Amniotic stem cell (primary cell): ENCODE data around the gene ATP5IF1.

Experiments used
- DNase-seq: peaks from one replicate; lab custom pipeline; 2025; lab: John Stamatoyannopoulos, UW

Gene ATP5IF1

DNA sequence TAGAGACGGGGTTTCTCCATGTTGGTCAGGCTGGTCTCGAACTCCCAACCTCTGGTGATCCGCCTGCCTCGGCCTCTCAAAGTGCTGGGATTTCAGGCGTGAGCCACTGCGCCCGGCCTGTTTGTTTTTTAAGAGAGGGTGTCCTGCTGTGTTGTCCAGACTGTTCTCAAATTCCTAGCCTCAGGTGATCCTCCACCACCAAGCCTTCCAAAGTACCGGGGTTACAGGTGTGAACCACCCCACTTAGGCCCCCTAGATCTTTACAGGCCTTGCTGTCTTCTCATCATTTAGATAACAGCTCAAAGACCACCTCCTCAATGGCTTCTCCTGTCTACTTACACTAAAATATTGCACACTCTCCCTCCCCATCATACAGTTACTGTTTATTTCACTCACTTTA, 29.7 kb downstream of the ATP5IF1 start:
- no peak for DNase-seq

DNA sequence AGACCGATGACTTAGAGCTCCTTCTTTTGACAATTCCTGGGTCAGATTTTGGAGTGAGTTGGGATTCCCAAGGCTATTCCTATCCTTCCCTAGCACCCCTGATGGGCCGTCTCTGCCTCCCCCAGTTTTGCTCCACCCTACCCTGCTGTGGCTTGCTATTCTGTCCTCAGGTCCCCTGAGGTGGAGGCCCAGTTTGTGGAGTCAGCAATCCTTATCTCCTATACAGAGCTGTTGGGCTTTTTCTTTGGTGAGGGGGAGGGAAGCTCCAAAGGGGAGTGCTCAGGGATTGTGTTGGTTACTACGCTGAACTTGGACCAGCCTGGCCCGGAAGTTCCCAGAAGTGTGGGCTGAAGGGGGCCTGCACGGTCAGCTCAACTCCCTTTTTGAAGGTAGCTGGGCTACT, 31.0 kb downstream of the ATP5IF1 start:
- DNase-seq, result no peak

DNA sequence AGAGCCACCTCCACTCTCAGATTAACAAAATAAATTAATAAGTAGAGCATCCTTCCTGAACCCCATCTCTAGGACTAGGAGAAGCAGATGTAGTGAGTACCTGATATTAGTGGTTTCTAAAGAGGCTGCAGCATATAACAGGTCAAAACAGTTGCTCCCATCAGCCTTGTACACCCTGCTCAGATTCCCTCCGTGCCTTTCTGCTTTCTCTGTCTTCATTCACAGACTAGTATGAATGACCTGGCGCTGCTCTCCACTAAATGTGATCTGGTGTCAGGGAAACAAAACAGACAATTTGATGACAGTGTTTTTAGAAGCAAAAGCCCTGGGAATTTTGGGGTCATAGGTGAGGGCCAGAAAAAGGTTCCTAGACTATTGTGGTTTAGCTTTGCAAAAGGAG, 31.7 kb downstream of the ATP5IF1 start:
- no peak for DNase-seq

DNA sequence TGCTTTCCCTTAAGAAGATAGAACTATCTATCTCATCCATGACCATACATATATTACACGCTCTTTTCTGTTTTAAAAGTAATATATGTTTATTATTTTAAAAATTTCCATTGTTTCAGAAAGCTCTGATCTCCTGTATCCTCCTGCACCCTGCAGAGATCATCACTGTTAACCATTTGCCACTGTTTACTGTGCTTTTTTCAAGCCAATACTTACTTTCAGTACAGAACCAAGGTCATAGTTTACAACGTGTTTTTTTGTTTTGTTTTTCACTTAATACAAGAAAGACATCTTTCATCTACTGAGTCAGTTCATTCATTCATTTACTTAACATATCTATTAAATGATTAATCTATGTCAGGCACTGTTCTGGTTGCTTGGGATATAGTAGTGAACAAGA, 33.6 kb downstream of the ATP5IF1 start:
- no peak for DNase-seq

DNA sequence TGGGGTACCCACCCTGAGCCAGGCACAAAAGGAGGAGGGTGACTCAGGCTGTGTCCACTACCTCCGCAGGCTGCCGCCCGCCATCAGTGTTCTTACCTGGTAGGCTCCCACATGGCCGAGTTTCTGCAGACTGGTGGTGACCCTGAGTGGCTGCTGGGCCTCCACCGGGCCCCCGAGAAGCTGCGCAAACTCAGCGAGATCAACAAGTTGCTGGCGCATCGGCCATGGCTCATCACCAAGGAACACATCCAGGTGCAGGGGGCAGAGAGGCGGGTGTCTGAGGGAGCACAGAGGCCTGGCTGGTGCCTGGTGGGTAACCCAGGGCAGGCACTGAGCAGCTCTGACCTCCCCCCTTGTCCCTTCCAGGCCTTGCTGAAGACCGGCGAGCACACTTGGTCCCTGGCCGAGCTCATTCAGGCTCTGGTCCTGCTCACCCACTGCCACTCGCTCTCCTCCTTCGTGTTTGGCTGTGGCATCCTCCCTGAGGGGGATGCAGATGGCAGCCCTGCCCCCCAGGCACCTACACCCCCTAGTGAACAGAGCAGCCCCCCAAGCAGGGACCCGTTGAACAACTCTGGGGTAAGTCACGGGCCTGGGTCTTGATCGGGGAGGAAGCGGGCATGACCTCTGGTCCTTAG, 36.4 kb downstream of the ATP5IF1 start:
- DNase-seq, result no peak

DNA sequence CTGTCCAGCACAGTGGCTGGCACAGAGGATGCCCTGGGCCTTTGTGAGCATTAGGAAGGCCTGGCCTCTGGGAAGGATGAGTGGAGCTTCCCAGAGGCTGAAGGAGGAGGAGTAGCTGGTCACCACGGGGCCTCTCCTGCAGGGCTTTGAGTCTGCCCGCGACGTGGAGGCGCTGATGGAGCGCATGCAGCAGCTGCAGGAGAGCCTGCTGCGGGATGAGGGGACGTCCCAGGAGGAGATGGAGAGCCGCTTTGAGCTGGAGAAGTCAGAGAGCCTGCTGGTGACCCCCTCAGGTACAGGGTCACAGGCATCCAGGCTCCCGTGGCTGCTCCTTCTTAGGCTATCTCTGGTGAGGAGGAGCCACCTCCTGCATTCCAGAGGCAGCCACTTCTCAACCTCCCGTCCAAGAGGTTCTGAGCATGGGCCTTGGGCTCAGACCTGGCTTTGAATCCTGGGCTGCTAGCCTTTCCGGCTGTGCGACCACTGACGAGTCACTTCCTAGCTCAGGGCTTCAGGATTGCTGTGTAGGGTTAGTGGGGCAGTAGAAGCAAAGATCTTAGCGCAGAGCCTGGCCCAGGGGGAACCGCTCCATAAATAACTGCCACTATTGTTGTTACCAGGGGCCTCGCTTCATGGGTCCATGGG, 37.4 kb downstream of the ATP5IF1 start:
- DNase-seq, result no peak

DNA sequence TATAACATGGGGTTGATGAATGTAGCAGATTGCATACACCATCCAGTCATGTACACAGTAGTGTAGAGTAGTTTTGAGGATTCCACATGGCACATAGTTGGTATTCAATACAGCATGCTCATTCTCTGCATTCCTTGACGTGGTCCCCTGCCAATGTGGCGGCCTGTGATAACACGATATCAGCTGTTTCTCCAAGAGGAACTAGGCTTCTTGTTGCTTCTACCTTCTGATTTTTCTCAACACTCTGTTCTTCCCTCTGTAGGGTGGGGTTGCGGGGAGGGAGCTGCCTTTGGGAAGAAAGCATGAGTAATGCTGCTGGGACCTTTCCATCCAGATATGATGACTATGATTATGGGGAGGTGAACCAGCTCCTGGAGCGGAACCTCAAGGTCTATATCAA, 42.8 kb downstream of the ATP5IF1 start:
- no peak for DNase-seq

DNA sequence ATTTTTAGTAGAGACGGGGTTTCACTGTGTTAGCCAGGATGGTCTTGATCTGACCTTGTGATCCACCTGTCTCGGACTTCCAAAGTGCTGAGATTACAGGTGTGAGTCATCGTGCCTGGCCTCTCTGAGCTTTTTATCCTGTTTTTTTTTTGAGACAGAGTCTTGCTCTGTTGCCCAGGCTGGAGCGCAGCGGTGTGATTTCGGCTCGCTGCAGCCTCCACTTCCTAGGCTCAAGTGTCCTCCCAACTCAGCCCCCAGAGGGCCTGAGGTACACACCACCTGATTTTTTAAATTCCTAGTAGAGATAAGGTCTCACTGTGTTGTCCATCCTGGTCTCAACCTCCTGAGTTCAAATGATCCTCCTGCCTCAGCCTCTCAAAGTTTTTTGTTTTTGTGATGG, 43.8 kb downstream of the ATP5IF1 start:
- DNase-seq, result no peak

DNA sequence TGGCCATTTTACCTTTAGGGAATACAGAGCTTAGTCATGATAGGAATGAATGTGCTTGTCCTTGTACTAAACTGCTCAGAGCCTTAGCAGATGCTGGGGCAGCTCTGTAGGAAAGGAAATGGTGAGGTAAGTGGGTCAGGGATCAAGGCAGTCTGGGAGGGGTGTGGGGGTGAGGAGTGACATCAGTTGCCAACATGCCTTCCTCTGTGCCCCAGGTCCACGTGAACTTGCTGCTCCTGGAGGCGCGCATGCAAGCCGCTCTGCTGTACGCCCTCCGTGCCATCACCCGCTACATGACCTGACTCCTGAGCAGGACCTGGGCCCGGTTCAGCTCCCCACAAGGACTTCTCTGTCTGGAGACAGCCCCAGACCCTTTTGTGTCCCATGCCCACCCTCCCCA, 44.6 kb downstream of the ATP5IF1 start:
- DNase-seq, result no peak

DNA sequence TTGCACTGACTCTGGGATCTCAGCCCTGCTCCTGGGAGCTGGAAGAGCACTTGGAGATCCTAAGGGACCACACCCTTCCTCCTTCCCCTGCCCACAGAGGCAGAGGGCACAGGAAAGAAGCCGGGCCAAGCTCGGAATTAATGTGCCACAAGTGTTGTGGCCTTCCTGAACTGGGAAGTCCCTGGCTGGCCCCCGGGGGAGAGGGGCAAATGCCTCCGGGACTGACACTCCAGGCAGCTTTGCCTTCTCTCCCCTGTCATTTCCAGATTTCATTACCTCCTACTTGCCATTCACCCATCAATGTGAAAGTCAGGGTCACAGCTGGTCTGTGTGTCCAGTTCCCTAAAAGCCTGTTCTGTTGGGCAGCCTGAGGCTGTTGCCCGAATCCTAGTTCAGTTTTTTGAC, 45.1 kb downstream of the ATP5IF1 start:
- DNase-seq, result no peak

DNA sequence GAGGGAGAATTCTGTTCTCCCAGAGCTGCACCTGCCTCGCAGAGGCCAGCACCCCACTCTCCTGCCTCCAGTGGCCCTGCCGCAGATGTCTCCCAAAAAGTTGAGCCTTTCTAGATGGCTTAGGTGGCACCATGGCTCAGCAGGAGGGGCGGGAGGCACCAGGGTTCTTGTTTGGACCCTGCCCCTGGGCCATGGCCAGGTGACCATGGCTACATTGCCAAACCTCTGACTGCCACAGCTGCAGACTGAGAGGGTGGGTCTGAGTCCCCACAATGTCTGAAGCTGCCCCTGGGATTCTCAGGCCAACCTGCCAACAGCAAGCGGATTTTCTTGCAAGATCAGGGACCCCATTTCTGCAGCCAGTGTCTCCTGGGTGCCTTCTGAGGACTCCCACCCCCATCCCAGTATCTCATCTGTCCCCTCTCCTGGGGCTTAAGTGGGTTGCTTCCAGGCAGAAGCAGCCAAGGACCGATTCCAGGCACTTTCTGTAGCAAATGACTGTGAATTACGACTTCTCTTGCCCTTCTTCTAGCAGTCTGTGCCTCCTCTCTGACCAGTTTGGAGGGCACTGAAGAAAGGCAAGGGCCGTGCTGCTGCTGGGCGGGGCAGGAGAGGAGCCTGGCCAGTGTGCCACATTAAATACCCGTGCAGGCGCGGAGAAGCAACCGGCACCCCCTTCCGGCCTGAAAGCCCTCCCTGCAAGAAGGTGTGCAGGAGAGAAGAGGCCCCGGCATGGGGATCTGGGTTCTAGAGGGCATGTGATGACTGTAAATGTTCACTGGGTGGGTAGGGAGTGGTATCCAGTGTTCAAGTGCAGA, 45.9 kb downstream of the ATP5IF1 start:
- no peak for DNase-seq

DNA sequence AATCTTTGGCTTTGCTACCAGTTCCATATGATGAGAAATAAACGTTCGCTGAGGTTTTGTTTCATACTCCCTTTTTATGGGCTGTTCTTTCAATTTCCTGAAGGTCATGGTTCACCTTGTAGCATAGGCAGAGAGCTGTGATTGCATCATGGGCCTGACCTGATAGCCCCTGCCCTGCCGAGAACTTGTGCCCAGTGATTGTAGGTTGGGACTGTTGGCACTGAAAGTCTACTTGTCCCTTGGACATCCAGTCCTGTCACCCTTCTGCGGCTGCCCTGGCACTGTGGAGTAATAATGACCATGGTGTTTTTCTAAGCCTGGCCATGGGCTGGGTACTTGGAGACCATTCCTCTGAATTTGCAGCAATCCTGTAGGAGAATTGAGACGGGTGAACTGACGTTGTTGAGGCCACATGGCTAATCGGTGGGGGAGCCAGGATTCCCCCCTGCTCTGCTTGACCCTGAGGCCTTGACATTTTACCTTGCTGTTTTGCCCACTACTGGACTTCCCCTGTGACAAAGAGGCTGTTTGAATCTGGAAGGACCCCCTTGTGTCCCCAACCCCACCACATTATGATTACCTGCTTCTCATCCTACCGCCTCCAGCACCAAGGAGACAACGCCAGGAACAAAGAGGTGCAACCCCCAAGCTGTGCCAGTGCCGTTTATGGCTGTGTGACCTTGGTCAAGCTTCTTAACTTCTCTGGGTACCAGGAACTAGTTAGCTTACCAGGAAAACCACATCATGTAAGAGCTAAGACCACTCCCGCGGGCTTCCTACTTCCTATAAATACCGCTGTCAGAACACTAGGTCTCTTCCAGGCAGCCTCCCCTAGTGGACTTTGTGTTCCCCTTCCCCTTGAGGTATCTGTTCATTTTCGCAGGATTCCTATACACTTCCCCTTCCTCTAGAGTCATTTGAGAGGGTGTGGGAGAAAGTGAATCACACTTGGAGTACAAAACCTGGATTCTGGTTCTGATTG, 46.8 kb downstream of the ATP5IF1 start:
- no peak for DNase-seq

DNA sequence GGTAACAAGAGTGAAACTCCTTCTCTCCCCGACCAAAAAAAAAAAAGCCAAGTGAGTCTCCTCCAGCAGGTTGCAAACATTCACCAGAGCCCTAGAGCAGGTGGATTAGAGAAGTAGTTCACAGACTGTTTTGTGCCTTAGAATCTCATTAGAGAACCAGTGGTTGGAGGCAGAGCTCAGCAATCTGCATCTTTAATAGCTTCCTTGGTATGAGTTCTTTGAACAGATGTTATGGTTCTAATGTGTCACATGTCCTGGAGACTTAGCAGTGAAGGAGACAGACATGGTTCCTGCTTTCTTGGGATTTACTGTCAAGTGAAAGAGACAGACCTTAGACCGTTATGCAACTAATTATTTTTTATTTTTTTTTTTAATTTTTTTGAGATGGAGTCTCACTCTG, 50.2 kb downstream of the ATP5IF1 start:
- no peak for DNase-seq
